Ascending aorta (tissue), 2 donors: Measurements from ENCODE around the gene ARHGAP8. TPM values are rescaled to one million over a fixed set of nuclear protein-coding genes. Genes with fewer than 3 reads are reported as not detected.
"Not testable (repeated sequence)": the region's sequence is repeated elsewhere in the genome, so short reads cannot be mapped to it uniquely, and the experiment has no call there.

Experiments
- DNase-seq, 2 donors: peaks; one replicate each; pipeline ENCODE4 v3.0.0-alpha.2; 2019; ENCODE audit warnings: low spot score in 2 of 2
- H3K27ac ChIP-seq, 2 donors: fragments of 200-600 bp; sonication (generic); one replicate each; pipeline ENCODE4 v1.5.1; 2016 to 2017; ENCODE audit warnings: mild to moderate bottlenecking in 1 of 2
- H3K27me3 ChIP-seq: fragments of 200-600 bp; sonication (generic); one replicate; pipeline ENCODE4 v1.5.1; 2017
- H3K36me3 ChIP-seq, 2 donors: fragments of 200-600 bp; sonication (generic); one replicate each; pipeline ENCODE4 v1.5.1; 2016
- H3K4me1 ChIP-seq, 2 donors: fragments of 200-600 bp; sonication (generic); one replicate each; pipeline ENCODE4 v1.5.1; 2016 to 2017; ENCODE audit warnings: mild to moderate bottlenecking in 1 of 2
- H3K4me3 ChIP-seq, 2 donors: fragments of 200-600 bp; sonication (generic); one replicate each; pipeline ENCODE4 v1.5.1; 2016 to 2017; ENCODE audit warnings: mild to moderate bottlenecking in 1 of 2
- H3K9me3 ChIP-seq, 2 donors: fragments of 200-600 bp; sonication (generic); one replicate each; pipeline ENCODE4 v1.5.1; 2016
- CTCF ChIP-seq, 3 experiments: fragments of 200-600 bp in 2 of 3; fragments of 450-650 bp in 1 of 3; sonication (generic) in 2 of 3; IDR thresholded peaks; one replicate each; pipeline ENCODE4 v1.5.1; 2016 to 2019; ENCODE audit warnings: antibody characterized with exemption in 3 of 3, mild to moderate bottlenecking in 1 of 3, moderate library complexity in 1 of 3
- intact Hi-C: fragments of 100-400 bp; cut with DNase I; formaldehyde crosslinking; loops from one replicate; pipeline ENCODE4 v1.15.1; 2023
- total RNA-seq: library from RNA; depleted of rRNA; stranded (reverse); fragments of >200 nt; gene quantifications from one replicate; pipeline ENCODE4 v1.1.0, GENCODE V29; 2016

Gene ARHGAP8
- total RNA-seq, 1 donor from 2014 or later = not detected

GRCh38 chr22:44795701-44796630 is 43.6 kb downstream of the ARHGAP8 start:
- TF ChIP-seq CTCF (IDR thresholded peaks at IDR 0.05) = no peak
- Histone ChIP-seq H3K9me3 (no peaks in the 10 kb centered on the region), H3K27ac (no peak overlapping the region), H3K4me3 (no peak overlapping the region), H3K27me3 (no peaks in the 10 kb centered on the region), H3K4me1 (no peaks in the 10 kb centered on the region), H3K36me3 (no peaks in the 10 kb centered on the region)
- DNase-seq = no peak
- intact Hi-C loops = no loop called here

GRCh38 chr22:44797181-44797725 is 44.9 kb downstream of the ARHGAP8 start:
- Histone ChIP-seq H3K36me3 (no peaks in the 10 kb centered on the region), H3K27me3 (no peaks in the 10 kb centered on the region), H3K9me3 (no peaks in the 10 kb centered on the region), H3K4me1 (no peaks in the 10 kb centered on the region), H3K4me3 (no peak overlapping the region), H3K27ac (no peak overlapping the region)
- DNase-seq = no peak
- no peak for TF ChIP-seq CTCF (IDR thresholded peaks at IDR 0.05)
- intact Hi-C loops = no loop called here

DNA sequence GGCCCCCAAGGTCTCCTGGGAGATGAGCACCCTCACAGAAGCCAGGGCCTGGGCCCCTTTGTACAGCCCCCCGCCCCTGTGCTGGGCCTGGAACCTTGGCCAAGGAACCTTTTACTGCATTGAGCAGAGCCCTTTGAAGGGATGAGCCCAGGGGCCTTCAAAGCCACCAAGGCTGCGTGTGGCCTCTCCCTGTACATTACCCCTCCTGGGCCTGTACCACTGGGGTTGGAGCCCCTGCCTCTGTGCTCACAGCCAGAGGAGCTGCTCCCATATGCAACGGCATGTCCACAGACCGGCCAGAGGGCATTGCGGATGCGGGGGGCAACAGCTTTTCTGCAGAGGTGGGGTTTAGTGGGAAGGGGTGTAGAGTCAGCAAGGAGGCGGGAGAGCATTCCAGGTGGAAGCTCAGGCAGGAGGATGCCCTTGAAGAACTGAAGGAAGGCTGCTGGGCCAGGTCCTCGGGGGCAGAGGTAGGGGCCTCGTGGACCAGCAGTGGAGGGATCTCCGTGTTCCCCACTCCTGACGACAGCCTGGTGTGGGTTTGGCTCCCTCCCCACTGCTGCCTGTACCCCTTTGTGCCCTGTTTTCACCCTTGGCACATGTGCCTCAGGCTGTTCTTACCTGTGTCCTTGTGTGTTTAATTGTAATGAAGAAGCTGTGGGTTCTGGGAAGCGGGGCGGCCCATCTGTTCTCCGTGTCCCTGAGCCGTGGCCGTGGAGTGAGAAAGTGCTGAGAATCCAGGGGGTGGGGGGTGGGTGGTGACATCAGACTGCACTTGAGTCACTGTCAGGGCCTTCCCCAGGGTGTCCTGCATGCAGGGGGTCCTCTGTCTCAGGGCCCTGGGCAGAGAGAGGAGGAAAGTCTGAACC is 46.9 kb downstream of the ARHGAP8 start:
- no peaks in the 10 kb centered on the region for H3K9me3 ChIP-seq
- no peak for TF ChIP-seq CTCF (IDR thresholded peaks at IDR 0.05)
- H3K27ac ChIP-seq = no peak overlapping the region
- DNase-seq = no peak
- no peaks in the 10 kb centered on the region for H3K36me3 ChIP-seq
- no peak overlapping the region for H3K4me3 ChIP-seq
- no peaks in the 10 kb centered on the region for H3K27me3 ChIP-seq
- intact Hi-C loops = no loop called here
- no peaks in the 10 kb centered on the region for H3K4me1 ChIP-seq

- H3K27me3 ChIP-seq, DNase-seq, intact Hi-C loops: not testable (repeated sequence)
These were observed 47.7 kb downstream of the ARHGAP8 start for GRCh38 chr22:44799946-44800634.

DNA sequence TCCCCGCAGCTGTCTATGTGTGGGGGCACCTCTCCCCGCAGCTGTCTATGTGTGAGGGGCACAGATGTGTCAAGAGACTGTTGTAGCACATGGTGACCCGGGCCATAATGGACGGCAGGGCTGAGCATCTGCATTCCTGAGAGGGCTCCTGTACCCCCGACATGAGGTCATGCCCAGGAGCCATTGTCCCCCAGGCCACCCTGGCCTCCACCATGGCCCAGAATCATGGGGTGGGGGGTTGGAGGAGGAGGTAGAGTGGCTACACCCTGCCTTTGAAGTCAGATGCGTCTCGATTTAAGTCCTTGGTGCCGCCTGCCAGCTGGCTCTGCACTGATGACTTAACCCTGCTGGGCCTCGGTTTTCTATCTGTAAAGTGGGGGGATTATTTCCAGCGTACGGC is 49.1 kb downstream of the ARHGAP8 start:
- no peaks in the 10 kb centered on the region for H3K9me3 ChIP-seq
- H3K27ac ChIP-seq = no peak overlapping the region
- no peaks in the 10 kb centered on the region for H3K27me3 ChIP-seq
- H3K36me3 ChIP-seq = no peaks in the 10 kb centered on the region
- DNase-seq = no peak
- intact Hi-C loops = no loop called here
- H3K4me3 ChIP-seq = no peak overlapping the region
- no peak for TF ChIP-seq CTCF (IDR thresholded peaks at IDR 0.05)
- H3K4me1 ChIP-seq = no peaks in the 10 kb centered on the region

More at GRCh38 chr22:44799946-44800634, 47.7 kb downstream of the ARHGAP8 start:
- H3K27ac ChIP-seq, H3K4me1 ChIP-seq, H3K9me3 ChIP-seq, H3K4me3 ChIP-seq, H3K36me3 ChIP-seq: not testable (repeated sequence)
